ENCODE data around the gene ALAD.

- TF ChIP-seq POLR2A (IDR thresholded peaks at IDR 0.05; ENCODE audit: low read depth, low read length) (no peak), TAF1 (IDR thresholded peaks at IDR 0.05; ENCODE audit: borderline replicate concordance, low read depth, low read length) (no peak)
Observed at GRCh38 chr9:113356686-113357292, 44.3 kb downstream of the ALAD start.
